HepG2 (cell line): ENCODE results near the gene CCDC148. TPM values are rescaled to one million over a fixed set of nuclear protein-coding genes. Genes with fewer than 3 reads are reported as not detected.
A peak's percentile ranks its signal among the peaks of the same experiment; 100 is the strongest.

Experiments
- ATAC-seq: fragments of 200-7000 bp; cut with Tn5 transposase; 3 replicates; pipeline ENCODE4 v1.9.1; 2020; ENCODE audit warnings: mild to moderate bottlenecking, moderate library complexity
- BruUV-seq: library from RNA; stranded (reverse); fragments of 400-500 nt; replicated peaks from 2 replicates; lab custom pipeline; 2021; lab: Mats Ljungman, UMichigan
- CTCF ChIA-PET: fragments of 300-600 bp; formaldehyde crosslinking; extraction: SDS; loops from one replicate; lab custom pipeline; 2021; ENCODE audit warnings: low total read pairs, inconsistent platforms, low intra/inter-chr PET ratio; lab: Yijun Ruan, JAX
- POLR2A ChIA-PET: fragments of 350-600 bp; sonication (Branson Sonifier 250); formaldehyde crosslinking; loops from one replicate; lab custom pipeline; 2020; ENCODE audit warnings: antibody characterized with exemption, inconsistent platforms; lab: Yijun Ruan, JAX
- DNase-seq: peaks from one replicate; pipeline ENCODE4 v3.0.0-alpha.2; 2015; ENCODE audit warnings: low spot score
- FAIRE-seq: peaks from 3 replicates; lab custom pipeline; 2011; peaks lifted over from hg19 to GRCh38; lab: Jason Lieb, UNC
- H2AFZ ChIP-seq: one replicate; pipeline ENCODE4 v1.6.1; 2011; ENCODE audit warnings: low read length, inconsistent platforms
- H3K27ac ChIP-seq: fragments of 300-600 bp; 3 replicates; pipeline ENCODE4 v1.8.0; 2011; ENCODE audit warnings: mixed run types, mild to moderate bottlenecking, mixed read lengths, low read length, inconsistent platforms; ENCODE audit not compliant: insufficient read depth; ENCODE audit errors: extremely low read length
- H3K27me3 ChIP-seq, 2 experiments: fragments of 200-600 bp in 1 of 2; 2 replicates in 1 of 2; 3 replicates in 1 of 2; pipeline versions ENCODE4 v1.6.0 to v1.8.0; 2011; ENCODE audit warnings: low read length in 2 of 2, mild to moderate bottlenecking in 2 of 2, moderate library complexity in 2 of 2, inconsistent platforms in 1 of 2; ENCODE audit not compliant: insufficient read depth in 2 of 2, control insufficient read depth in 1 of 2
- H3K36me3 ChIP-seq, 2 experiments: fragments of 200-600 bp in 1 of 2; replicated peaks in 1 of 2; 2 replicates in 1 of 2; 3 replicates in 1 of 2; pipeline versions ENCODE4 v1.5.1 to v1.8.0; 2011; ENCODE audit warnings: low read length in 2 of 2, inconsistent platforms in 1 of 2; ENCODE audit not compliant: insufficient read depth in 2 of 2, control insufficient read depth in 1 of 2
- H3K4me1 ChIP-seq: 2 replicates; pipeline ENCODE4 v1.5.1; 2012; ENCODE audit warnings: low read length, inconsistent platforms; ENCODE audit not compliant: insufficient read depth
- H3K4me2 ChIP-seq: 2 replicates; pipeline ENCODE4 v1.6.0; 2011; ENCODE audit warnings: low read depth, low read length, inconsistent platforms
- H3K4me3 ChIP-seq, 3 experiments: fragments of 200-600 bp in 1 of 3; sonication (generic), shearing (Covaris generic) in 1 of 3; replicated peaks in 1 of 3; 2 replicates each; pipeline ENCODE4 v1.5.1; 2011 to 2016; ENCODE audit warnings: low read length in 3 of 3, inconsistent platforms in 2 of 3, low read depth in 2 of 3, mild to moderate bottlenecking in 2 of 3, control low read depth in 1 of 3, mixed read lengths in 1 of 3; ENCODE audit not compliant: insufficient read depth in 1 of 3
- H3K79me2 ChIP-seq: one replicate; pipeline ENCODE4 v1.6.1; 2011; ENCODE audit warnings: low read length, inconsistent platforms; ENCODE audit not compliant: insufficient read depth
- H3K9ac ChIP-seq: 2 replicates; pipeline ENCODE4 v1.6.0; 2011; ENCODE audit warnings: mild to moderate bottlenecking, low read depth, low read length, inconsistent platforms; ENCODE audit not compliant: insufficient read depth
- H3K9me3 ChIP-seq: 2 replicates; pipeline ENCODE4 v1.5.1; 2012; ENCODE audit warnings: mild to moderate bottlenecking, low read length
- H4K20me1 ChIP-seq: 2 replicates; pipeline ENCODE4 v1.6.0; 2011; ENCODE audit warnings: inconsistent platforms, mild to moderate bottlenecking, low read length, moderate library complexity; ENCODE audit not compliant: insufficient read depth
- ATF4 ChIP-seq, 2 experiments: fragments of 450-650 bp in 1 of 2; sonication (generic) in 1 of 2; formaldehyde crosslinking; IDR thresholded peaks; 2 replicates each; pipeline versions ENCODE4 v1.5.0 to v1.8.0; 2020 to 2022; ENCODE audit warnings: mild to moderate bottlenecking in 1 of 2, missing genetic modification reagents in 1 of 2
- CENPT ChIP-seq: sonication (generic); formaldehyde crosslinking; IDR thresholded peaks from 2 replicates; pipeline ENCODE4 v1.8.0; 2022; ENCODE audit warnings: low read depth, mild to moderate bottlenecking, moderate library complexity, missing genetic modification reagents
- ELF3 ChIP-seq: IDR thresholded peaks from 2 replicates; pipeline ENCODE4 v1.6.1; 2016; ENCODE audit warnings: missing genetic modification reagents, missing compliant biosample characterization
- IKZF4 ChIP-seq: sonication (generic); formaldehyde crosslinking; IDR thresholded peaks from 2 replicates; pipeline ENCODE4 v1.5.1; 2020; ENCODE audit warnings: borderline replicate concordance, mild to moderate bottlenecking, low read depth, missing genetic modification reagents; ENCODE audit errors: not compliant biosample characterization
- MAFF ChIP-seq: IDR thresholded peaks from 2 replicates; pipeline ENCODE4 v1.6.1; 2011; ENCODE audit warnings: low read depth, low read length, improper control_type of control experiment
- MAFK ChIP-seq, 2 experiments: IDR thresholded peaks in 1 of 2; conservative IDR thresholded peaks in 1 of 2; 2 replicates each; pipeline ENCODE4 v1.6.1; 2011; ENCODE audit warnings: improper control_type of control experiment in 2 of 2, low read length in 2 of 2
- PHF20 ChIP-seq: sonication (generic); formaldehyde crosslinking; IDR thresholded peaks from 2 replicates; pipeline ENCODE4 v1.5.0; 2020; ENCODE audit warnings: mild to moderate bottlenecking, missing genetic modification reagents
- TARDBP ChIP-seq: sonication (generic); formaldehyde crosslinking; IDR thresholded peaks from 2 replicates; pipeline ENCODE4 v1.8.0; 2022; ENCODE audit warnings: mild to moderate bottlenecking, missing genetic modification reagents
- ZNF235 ChIP-seq: sonication (generic); formaldehyde crosslinking; IDR thresholded peaks from 2 replicates; pipeline ENCODE4 v1.8.1; 2023; ENCODE audit warnings: mild to moderate bottlenecking, missing genetic modification reagents, borderline replicate concordance
- ZNF30 ChIP-seq: sonication (generic); formaldehyde crosslinking; IDR thresholded peaks from 2 replicates; pipeline ENCODE4 v1.5.0; 2020; ENCODE audit warnings: mild to moderate bottlenecking, missing genetic modification reagents
- ZNF354B ChIP-seq: sonication (generic); formaldehyde crosslinking; IDR thresholded peaks from 2 replicates; pipeline ENCODE4 v1.8.0; 2022; ENCODE audit warnings: mild to moderate bottlenecking, missing genetic modification reagents
- ZNF777 ChIP-seq: sonication (generic); formaldehyde crosslinking; IDR thresholded peaks from 2 replicates; pipeline ENCODE4 v1.4.0; 2020; ENCODE audit warnings: missing genetic modification reagents
- ZSCAN21 ChIP-seq: sonication (generic); formaldehyde crosslinking; IDR thresholded peaks from 2 replicates; pipeline ENCODE4 v1.8.0; 2022; ENCODE audit warnings: mild to moderate bottlenecking, missing genetic modification reagents, moderate library complexity, borderline replicate concordance
- ZZZ3 ChIP-seq: sonication (generic); formaldehyde crosslinking; IDR thresholded peaks from 2 replicates; pipeline ENCODE4 v1.4.0; 2020; ENCODE audit warnings: missing genetic modification reagents, mild to moderate bottlenecking, borderline replicate concordance
- WGBS: methylation state at CpG from one replicate; pipeline ENCODE4 v1.1.6; 2017; ENCODE audit warnings: low lambda C conversion rate; 5-methylcytosine and 5-hydroxymethylcytosine counted together
- in situ Hi-C: cut with HindIII; loops from 2 replicates; pipeline ENCODE4 v1.10.0; 2017; ENCODE audit warnings: low pct_unique_long_range_greater_than_20kb; ENCODE audit not compliant: extremely low pct_ligation_motif_present
- intact Hi-C: fragments of 100-400 bp; cut with micrococcal nuclease; formaldehyde crosslinking; loops from one replicate; pipeline ENCODE4 v1.10.0; 2022; ENCODE audit not compliant: unreplicated experiment
- polyA plus RNA-seq, 8 experiments: library from polyadenylated mRNA; depleted of rRNA in 3 of 8; stranded (reverse) in 7 of 8; unstranded in 1 of 8; fragments of >200 nt; fragmentation: Illumina TruSeq in 4 of 8; extraction: Trizol in 4 of 8; gene quantifications; 2 replicates each; pipeline versions ENCODE4 v1.2.1 to v1.2.3, GENCODE V29; 2011 to 2016; ENCODE audit warnings: low read depth in 4 of 8, missing spikeins in 1 of 8, mixed read lengths in 1 of 8; ENCODE audit not compliant: insufficient read depth in 1 of 8
- total RNA-seq, 5 experiments: library from RNA; depleted of rRNA; stranded (reverse); fragments of >200 nt; fragmentation: Illumina TruSeq; extraction: Trizol; gene quantifications; 2 replicates each; pipeline ENCODE4 v1.2.3, GENCODE V29; 2016; ENCODE audit warnings: low read depth in 1 of 5
- TF ChIP-seq, protein P1 (sequence below): sonication (generic); formaldehyde crosslinking; IDR thresholded peaks from 2 replicates; pipeline ENCODE4 v1.4.0; 2020; ENCODE audit warnings: mild to moderate bottlenecking, missing genetic modification reagents

The CCDC148 gene
- total and polyA plus RNA-seq, 2 of the 13 experiments (the other 11 are each of a cell fraction or from before 2014, with no cell fraction given) = 0.30 to 0.49 TPM

DNA sequence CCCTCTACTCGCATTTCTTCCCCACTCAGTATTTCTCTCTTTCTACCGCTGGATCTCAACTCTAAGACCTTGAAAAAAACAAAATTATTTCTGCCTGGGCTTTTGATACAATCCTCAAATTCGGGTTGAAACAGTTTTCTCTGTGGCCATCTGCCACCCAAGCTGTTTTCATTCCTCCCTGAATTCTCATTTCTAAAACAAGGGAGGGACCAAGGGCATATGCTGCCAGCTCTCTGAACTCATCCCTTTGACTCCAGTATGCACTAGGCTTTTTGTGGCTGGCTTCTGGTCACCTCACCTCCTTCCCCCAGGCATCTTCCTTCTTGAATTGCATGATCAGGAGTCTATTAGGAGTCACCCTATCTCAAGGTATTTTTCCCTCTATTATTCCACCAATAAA lies 49.5 kb downstream of the CCDC148 start (continued):
- TF ChIP-seq ELF3 (CRISPR knock-in tag) (no peak), ZSCAN21 (CRISPR knock-in tag) (no peak)

GRCh38 chr2:158405341-158405740 lies 51.2 kb downstream of the CCDC148 start:
- ATAC-seq = no peak
- TF ChIP-seq MAFF (peak; percentile 64; the same call in 1 of the 2 replicates), IKZF4 (CRISPR knock-in tag) (no peak), MAFK (conservative IDR thresholded peaks at IDR 0.05 in 1 of 2, IDR thresholded peaks at IDR 0.05 in 1 of 2; ENCODE audit: low read length in 2 of 2) (peak; percentile 58 to 80)
- POLR2A ChIA-PET = no interaction called here

DNA sequence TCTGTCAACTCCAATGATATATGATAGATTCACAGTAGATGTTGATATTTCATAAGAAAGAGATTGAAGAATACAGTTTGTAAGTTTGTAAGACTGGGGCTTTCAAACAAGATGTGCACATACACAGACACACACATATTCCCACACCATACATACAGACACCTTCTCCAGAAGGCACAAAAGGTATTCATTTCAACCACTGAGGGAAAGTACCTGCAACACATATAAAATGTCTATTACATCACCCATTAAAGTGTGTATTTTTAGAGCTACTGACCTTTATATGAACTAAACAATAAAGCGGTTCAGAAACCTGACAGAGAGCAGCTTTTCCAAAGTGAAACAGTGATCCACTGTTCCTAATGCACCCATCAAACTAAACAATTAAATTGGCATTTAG lies 53.3 kb downstream of the CCDC148 start:
- Histone ChIP-seq H3K36me3 (no peaks in the 10 kb centered on the region), H3K9ac (no peak overlapping the region), H3K27me3 (0 out of 5 replicates have a peak, but pooled peaks cover 0 to 4% of the 10 kb centered on the region in 2 experiments), H3K79me2 (no peaks in the 10 kb centered on the region), H2AFZ (no peak overlapping the region), H3K4me2 (no peak overlapping the region), H4K20me1 (no peaks in the 10 kb centered on the region), H3K9me3 (no peaks in the 10 kb centered on the region; the same call in 1 of the 2 replicates), H3K4me3 (no peak overlapping the region), H3K4me1 (no peaks in the 10 kb centered on the region), H3K27ac (no peak overlapping the region)
- POLR2A ChIA-PET = no interaction called here
- intact Hi-C loops (no loop called here), in situ Hi-C loops (no loop called here)
- no TSS peak for BruUV-seq
- no peak for DNase-seq
- no peak for FAIRE-seq
- ATAC-seq = no peak
- WGBS = 0% methylated on average over 1 of the region's 1 CpG
- CTCF ChIA-PET = no interaction called here
- TF ChIP-seq CENPT (CRISPR knock-in tag) (no peak), PHF20 (CRISPR knock-in tag) (no peak), ZNF30 (CRISPR knock-in tag) (no peak), TARDBP (no peak), ZNF235 (CRISPR knock-in tag) (no peak), ZNF777 (CRISPR knock-in tag) (no peak), ZNF354B (no peak), ATF4 (CRISPR knock-in tag; IDR thresholded peaks at IDR 0.05) (no peak), ZZZ3 (CRISPR knock-in tag) (no peak)
- TF ChIP-seq, protein P1, sequence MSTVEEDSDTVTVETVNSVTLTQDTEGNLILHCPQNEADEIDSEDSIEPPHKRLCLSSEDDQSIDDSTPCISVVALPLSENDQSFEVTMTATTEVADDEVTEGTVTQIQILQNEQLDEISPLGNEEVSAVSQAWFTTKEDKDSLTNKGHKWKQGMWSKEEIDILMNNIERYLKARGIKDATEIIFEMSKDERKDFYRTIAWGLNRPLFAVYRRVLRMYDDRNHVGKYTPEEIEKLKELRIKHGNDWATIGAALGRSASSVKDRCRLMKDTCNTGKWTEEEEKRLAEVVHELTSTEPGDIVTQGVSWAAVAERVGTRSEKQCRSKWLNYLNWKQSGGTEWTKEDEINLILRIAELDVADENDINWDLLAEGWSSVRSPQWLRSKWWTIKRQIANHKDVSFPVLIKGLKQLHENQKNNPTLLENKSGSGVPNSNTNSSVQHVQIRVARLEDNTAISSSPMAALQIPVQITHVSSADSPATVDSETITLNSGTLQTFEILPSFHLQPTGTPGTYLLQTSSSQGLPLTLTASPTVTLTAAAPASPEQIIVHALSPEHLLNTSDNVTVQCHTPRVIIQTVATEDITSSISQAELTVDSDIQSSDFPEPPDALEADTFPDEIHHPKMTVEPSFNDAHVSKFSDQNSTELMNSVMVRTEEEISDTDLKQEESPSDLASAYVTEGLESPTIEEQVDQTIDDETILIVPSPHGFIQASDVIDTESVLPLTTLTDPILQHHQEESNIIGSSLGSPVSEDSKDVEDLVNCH (CRISPR knock-in tag) = no peak

More at GRCh38 chr2:158405341-158405740, 51.2 kb downstream of the CCDC148 start:
- WGBS = 25% methylated on average over 3 of the region's 3 CpGs
- DNase-seq = no peak
- Histone ChIP-seq H3K4me2 (no peak overlapping the region), H2AFZ (no peak overlapping the region), H4K20me1 (no peaks in the 10 kb centered on the region), H3K27ac (no peak overlapping the region), H3K4me3 (no peak overlapping the region), H3K9me3 (no peaks in the 10 kb centered on the region), H3K9ac (no peak overlapping the region), H3K36me3 (no peaks in the 10 kb centered on the region), H3K27me3 (0 out of 5 replicates have a peak, but pooled peaks cover 0 to 4% of the 10 kb centered on the region in 2 experiments), H3K79me2 (no peaks in the 10 kb centered on the region), H3K4me1 (no peaks in the 10 kb centered on the region)
- no peak for FAIRE-seq
- intact Hi-C loops = no loop called here
- CTCF ChIA-PET = no interaction called here
- in situ Hi-C loops = no loop called here
- BruUV-seq = no TSS peak
